Mononuclear cell (primary cell): ENCODE results near the gene CACNA1C. TPM values are rescaled to one million over a fixed set of nuclear protein-coding genes. Genes with fewer than 3 reads are reported as not detected.
"Not testable (repeated sequence)": the region's sequence is repeated elsewhere in the genome, so short reads cannot be mapped to it uniquely, and the experiment has no call there.

Experiments used
- H3K27me3 ChIP-seq: 2 replicates; pipeline ENCODE4 v1.6.0; 2011; ENCODE audit warnings: low read length, control low read depth; ENCODE audit not compliant: insufficient read depth
- H3K4me1 ChIP-seq: 2 replicates; pipeline ENCODE4 v1.5.1; 2011; ENCODE audit warnings: mild to moderate bottlenecking, low read length, control low read depth; ENCODE audit not compliant: insufficient read depth
- H3K4me3 ChIP-seq: 2 replicates; pipeline ENCODE4 v1.5.1; 2011; ENCODE audit warnings: mild to moderate bottlenecking, low read length, moderate library complexity
- H3K9me3 ChIP-seq: 2 replicates; pipeline ENCODE4 v1.5.1; 2011; ENCODE audit warnings: low read depth, mild to moderate bottlenecking, control low read depth, low read length
- total RNA-seq: library from RNA; depleted of rRNA; stranded (reverse); fragments of >200 nt; gene quantifications from one replicate; pipeline ENCODE4 v1.2.3, GENCODE V29; 2012

Gene CACNA1C
- total RNA-seq, 1 donor: 0.10 TPM

GRCh38 chr12:2742037-2742436, 689.2 kb downstream of the CACNA1C start:
- H3K9me3 ChIP-seq, H3K27me3 ChIP-seq, H3K4me3 ChIP-seq, H3K4me1 ChIP-seq: not testable (repeated sequence)

- Histone ChIP-seq H3K4me1 (no peaks in the 10 kb centered on the region), H3K9me3 (no peaks in the 10 kb centered on the region), H3K4me3 (no peak overlapping the region), H3K27me3 (no peaks in the 10 kb centered on the region)
Observed at GRCh38 chr12:2743478-2743877, 690.7 kb downstream of the CACNA1C start.

- Histone ChIP-seq H3K4me1 (no peaks in the 10 kb centered on the region), H3K4me3 (no peak overlapping the region), H3K27me3 (no peaks in the 10 kb centered on the region), H3K9me3 (no peaks in the 10 kb centered on the region)
Observed at GRCh38 chr12:2745655-2746054, 692.9 kb downstream of the CACNA1C start.

Other genes starting within 250 kb of the CACNA1C start
- 0.10 TPM for gene LRTM2, start 232.4 kb upstream of the CACNA1C start, total RNA-seq
- gene CACNA2D4, start 134.3 kb upstream of the CACNA1C start, total RNA-seq: 17.2 TPM
- gene DCP1B, start 48.5 kb upstream of the CACNA1C start, total RNA-seq: 6.7 TPM